HG02970 (cell line): ENCODE results near the gene CCDC179.
A peak's percentile ranks its signal among the peaks of the same experiment; 100 is the strongest.

ENCODE experiments used
- ATAC-seq: cut with Tn5 transposase; IDR thresholded peaks from one replicate; pipeline ENCODE4 v1.9.1; 2021; ENCODE audit warnings: mild to moderate bottlenecking, moderate library complexity, moderate number of reproducible peaks; ENCODE audit not compliant: unreplicated experiment, low FRiP score

Gene CCDC179

GRCh38 chr11:22808571-22809197 lies 51.6 kb downstream of the CCDC179 start:
- ATAC-seq: no peak

DNA sequence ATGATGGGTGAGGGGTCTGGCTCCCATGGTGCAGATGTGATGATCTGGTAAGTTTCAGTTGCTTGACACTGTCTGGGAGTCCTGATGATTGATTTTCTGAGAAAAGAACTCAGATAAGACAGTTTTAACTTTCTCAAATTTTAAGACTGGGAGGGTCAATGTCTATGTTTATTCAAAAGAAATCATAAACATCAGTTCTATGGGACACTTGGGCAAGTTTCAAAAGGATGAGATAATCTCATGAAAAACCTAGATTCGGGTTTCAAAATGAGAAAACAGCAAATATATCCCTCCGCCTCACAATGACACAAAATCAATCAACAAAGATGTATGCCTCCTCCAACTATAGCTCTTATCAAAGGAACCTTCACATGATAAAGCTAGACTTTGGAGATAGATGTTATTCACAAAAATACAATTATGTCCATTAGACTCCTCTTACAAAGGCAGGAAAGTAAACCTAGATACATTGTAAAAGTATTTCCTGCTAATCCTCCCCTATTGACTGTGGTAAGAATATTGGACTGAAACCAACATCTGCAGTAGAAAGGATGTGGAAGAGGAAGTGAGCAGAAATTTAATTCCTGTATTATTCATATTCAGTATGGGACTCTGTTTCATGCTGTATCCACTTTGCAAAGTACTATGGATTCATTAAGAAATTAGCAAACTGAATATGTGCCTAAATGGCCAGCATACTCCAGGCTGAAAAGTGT lies 52.3 kb downstream of the CCDC179 start:
- peak; percentile 91 for ATAC-seq

- ATAC-seq: no peak
These were observed 52.9 kb downstream of the CCDC179 start for GRCh38 chr11:22807391-22807790.

- ATAC-seq: no peak
These were observed 57.4 kb downstream of the CCDC179 start for GRCh38 chr11:22802861-22803260.

GRCh38 chr11:22800482-22800881 lies 59.8 kb downstream of the CCDC179 start:
- ATAC-seq: no peak

DNA sequence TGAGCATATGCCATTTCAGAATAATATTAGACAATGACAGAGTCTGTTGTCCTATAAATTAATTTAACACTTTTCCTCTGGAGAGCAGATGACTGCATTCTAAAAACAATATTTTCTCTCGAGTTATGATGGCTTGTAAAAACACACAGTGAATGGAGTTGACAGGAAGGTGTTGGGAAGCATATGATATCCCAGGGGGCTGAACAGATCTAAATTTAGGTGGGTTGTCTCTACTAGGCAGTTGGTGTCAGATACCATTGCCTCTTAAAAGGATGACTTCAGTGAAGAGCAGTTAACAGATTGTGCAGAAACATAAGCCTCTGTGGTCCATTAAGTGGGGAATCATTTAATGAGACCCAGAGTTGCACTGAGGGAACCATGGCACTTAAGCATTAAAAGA lies 61.4 kb downstream of the CCDC179 start:
- ATAC-seq: no peak

DNA sequence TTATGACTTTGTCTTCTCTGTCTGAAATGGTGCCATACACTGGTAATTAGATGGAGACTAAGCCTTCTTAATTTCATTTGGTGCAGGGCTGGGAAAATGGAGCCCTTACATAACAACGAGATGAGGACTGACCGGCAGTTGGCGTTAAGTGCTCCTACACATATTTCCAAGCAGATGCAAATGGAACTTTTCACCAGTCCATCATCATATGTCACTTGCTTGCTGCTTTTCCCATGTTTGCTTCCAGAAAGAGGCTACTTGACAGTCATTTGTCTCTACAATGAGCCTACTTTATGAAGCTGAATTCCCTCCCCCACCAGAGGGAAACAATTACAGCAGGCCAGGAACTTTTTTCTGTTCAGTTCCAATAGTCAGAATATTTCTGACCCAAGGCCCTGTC lies 63.2 kb downstream of the CCDC179 start:
- no peak for ATAC-seq
